ENCODE data around the gene CIDEB.

The CIDEB gene

GRCh38 chr14:24310646-24311604 lies 3.1 kb upstream of the CIDEB start, which contains the start of gene LTB4R (continued):
- TF ChIP-seq POU6F1 (CRISPR knock-in tag; IDR thresholded peaks at IDR 0.05; ENCODE audit: borderline replicate concordance, low read depth) (no peak), BACH2 (CRISPR knock-in tag; IDR thresholded peaks at IDR 0.05; ENCODE audit: borderline replicate concordance) (no peak), ZFP3 (CRISPR knock-in tag; IDR thresholded peaks at IDR 0.05) (no peak), CREB5 (CRISPR knock-in tag; IDR thresholded peaks at IDR 0.05; ENCODE audit: low read depth) (no peak), TOX (CRISPR knock-in tag; IDR thresholded peaks at IDR 0.05; ENCODE audit: borderline replicate concordance) (no peak)

DNA sequence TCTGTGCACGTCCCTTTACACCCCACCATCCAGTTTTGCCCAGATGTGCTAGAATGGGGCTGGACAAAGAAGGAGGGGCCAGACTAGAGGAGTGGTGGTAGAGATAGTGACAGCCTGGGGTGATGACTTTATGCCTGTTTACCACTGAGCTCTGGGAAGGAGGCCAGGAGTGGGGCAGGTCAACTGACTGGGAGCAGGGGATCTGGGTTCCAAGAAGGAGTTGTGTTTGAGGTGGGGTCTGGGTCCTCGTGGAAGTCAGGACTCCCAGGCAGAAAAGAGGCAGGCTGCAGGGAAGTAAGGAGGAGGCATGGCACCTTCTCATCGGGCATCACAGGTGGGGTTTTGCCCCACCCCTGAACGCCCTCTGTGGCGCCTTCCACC lies 2.5 kb upstream of the CIDEB start:
- TF ChIP-seq TCF4 (CRISPR knock-in tag; IDR thresholded peaks at IDR 0.05; ENCODE audit: borderline replicate concordance) (no peak), CREB5 (CRISPR knock-in tag; IDR thresholded peaks at IDR 0.05; ENCODE audit: low read depth) (no peak), POU6F1 (CRISPR knock-in tag; IDR thresholded peaks at IDR 0.05; ENCODE audit: borderline replicate concordance, low read depth) (no peak), TOX (CRISPR knock-in tag; IDR thresholded peaks at IDR 0.05; ENCODE audit: borderline replicate concordance) (no peak), ZNF565 (CRISPR knock-in tag; conservative IDR thresholded peaks at IDR 0.05; ENCODE audit: low read depth) (no peak), CSDC2 (CRISPR knock-in tag; IDR thresholded peaks at IDR 0.05) (no peak), ARNTL (CRISPR knock-in tag; IDR thresholded peaks at IDR 0.05; ENCODE audit: borderline replicate concordance, low read depth) (no peak), ZFP3 (CRISPR knock-in tag; IDR thresholded peaks at IDR 0.05) (no peak), ISL1 (CRISPR knock-in tag; IDR thresholded peaks at IDR 0.05) (no peak), ZFP30 (CRISPR knock-in tag; IDR thresholded peaks at IDR 0.05) (no peak), OSR1 (CRISPR knock-in tag; IDR thresholded peaks at IDR 0.05) (no peak), PPARA (CRISPR knock-in tag; IDR thresholded peaks at IDR 0.05; ENCODE audit: borderline replicate concordance) (no peak), GLIS3 (CRISPR knock-in tag; IDR thresholded peaks at IDR 0.05) (no peak), ZC3H10 (CRISPR knock-in tag; IDR thresholded peaks at IDR 0.05) (no peak)
- no peak for ATAC-seq

DNA sequence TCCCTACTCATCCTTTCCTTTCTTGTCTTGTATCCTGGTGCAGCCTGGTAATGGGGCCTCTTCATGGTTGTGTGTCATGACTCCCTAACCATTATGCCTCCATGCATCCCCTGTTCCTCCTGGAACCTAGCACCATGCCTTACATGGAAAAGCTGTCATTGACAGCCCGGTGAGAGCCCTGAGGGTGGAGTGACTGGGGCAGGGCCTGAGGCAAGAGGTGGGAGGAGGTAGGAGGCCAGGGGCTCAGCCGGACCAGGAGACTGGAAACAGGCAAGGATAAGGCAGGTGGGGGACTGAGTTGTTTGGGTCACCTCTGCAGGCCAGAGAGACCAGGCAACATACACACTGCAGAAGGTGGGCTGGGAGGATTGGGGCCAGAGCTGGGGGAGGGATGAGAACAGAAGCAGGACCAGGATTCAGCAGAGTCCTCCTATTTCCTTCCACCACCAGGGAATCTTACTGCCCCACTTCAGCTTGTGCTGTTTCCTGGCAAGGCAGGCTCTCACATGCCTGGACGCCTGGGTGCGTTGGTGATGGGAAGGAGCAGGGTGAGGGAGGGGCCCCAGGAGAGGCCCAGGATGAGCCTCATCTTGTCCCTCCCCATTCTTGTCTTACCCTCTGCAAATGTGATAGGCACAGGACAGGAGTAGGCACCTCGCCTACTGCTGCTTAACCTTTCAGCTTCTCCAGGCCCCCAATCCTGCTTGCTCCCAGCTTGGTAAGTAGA lies 1.9 kb upstream of the CIDEB start, which contains the start of gene LTB4R2:
TSS of gene LTB4R2 (plus strand) at position 603 of the 727 bp plus-strand sequence. CDS start 525 bp downstream, outside the sequence.
- ATAC-seq, result no peak
- TF ChIP-seq TOX (CRISPR knock-in tag; IDR thresholded peaks at IDR 0.05; ENCODE audit: borderline replicate concordance) (no peak), ZFP3 (CRISPR knock-in tag; IDR thresholded peaks at IDR 0.05) (no peak), ZNF565 (CRISPR knock-in tag; conservative IDR thresholded peaks at IDR 0.05; ENCODE audit: low read depth) (no peak), ISL1 (CRISPR knock-in tag; IDR thresholded peaks at IDR 0.05) (no peak), ZNF8 (CRISPR knock-in tag; IDR thresholded peaks at IDR 0.05) (no peak), ZNF70 (CRISPR knock-in tag; IDR thresholded peaks at IDR 0.05) (no peak), POU6F1 (CRISPR knock-in tag; IDR thresholded peaks at IDR 0.05; ENCODE audit: borderline replicate concordance, low read depth) (no peak), TCF4 (CRISPR knock-in tag; IDR thresholded peaks at IDR 0.05; ENCODE audit: borderline replicate concordance) (no peak), ZC3H10 (CRISPR knock-in tag; IDR thresholded peaks at IDR 0.05) (no peak), PATZ1 (CRISPR knock-in tag; IDR thresholded peaks at IDR 0.05; ENCODE audit: borderline replicate concordance) (no peak)
